GM23338 (cell line): ENCODE results near the gene LDLRAD2. TPM values are rescaled to one million over a fixed set of nuclear protein-coding genes. Genes with fewer than 3 reads are reported as not detected.
"Not testable (repeated sequence)": the region's sequence is repeated elsewhere in the genome, so short reads cannot be mapped to it uniquely, and the experiment has no call there.

Experiments
- ATAC-seq: fragments of 200-7000 bp; cut with Tn5 transposase; 3 replicates; pipeline ENCODE4 v1.9.1; 2020
- DNase-seq: peaks from one replicate; pipeline ENCODE4 v3.0.0-alpha.2; 2015; ENCODE audit warnings: low spot score
- H2AFZ ChIP-seq: fragments of 200-600 bp; sonication (generic); 2 replicates; pipeline ENCODE4 v1.8.0; 2016; ENCODE audit warnings: antibody characterized with exemption, mild to moderate bottlenecking, moderate library complexity
- H3F3A ChIP-seq: fragments of 200-600 bp; sonication (generic); replicated peaks from 2 replicates; pipeline ENCODE4 v1.8.0; 2017; ENCODE audit warnings: antibody characterized with exemption, mixed run types, low read depth
- H3K27ac ChIP-seq: fragments of 200-600 bp; sonication (generic); 2 replicates; pipeline ENCODE4 v1.6.1; 2016; ENCODE audit warnings: low read depth
- H3K27me3 ChIP-seq: fragments of 200-600 bp; sonication (generic); 2 replicates; pipeline ENCODE4 v1.8.0; 2016; ENCODE audit warnings: mild to moderate bottlenecking, mixed run types, moderate library complexity; ENCODE audit not compliant: insufficient read depth
- H3K36me3 ChIP-seq: fragments of 200-600 bp; sonication (generic); 2 replicates; pipeline ENCODE4 v1.8.0; 2016; ENCODE audit warnings: mild to moderate bottlenecking; ENCODE audit not compliant: insufficient read depth
- H3K4me1 ChIP-seq: fragments of 200-600 bp; sonication (generic); 2 replicates; pipeline ENCODE4 v1.8.0; 2016; ENCODE audit warnings: mild to moderate bottlenecking, moderate library complexity; ENCODE audit not compliant: insufficient read depth
- H3K4me2 ChIP-seq: fragments of 200-600 bp; sonication (generic); 2 replicates; pipeline ENCODE4 v1.7.1; 2017; ENCODE audit warnings: mixed run types
- H3K4me3 ChIP-seq: fragments of 200-600 bp; sonication (generic); 2 replicates; pipeline ENCODE4 v1.6.1; 2016; ENCODE audit warnings: mixed run types
- H3K79me2 ChIP-seq: fragments of 200-600 bp; sonication (generic); replicated peaks from 2 replicates; pipeline ENCODE4 v1.8.0; 2017; ENCODE audit warnings: mild to moderate bottlenecking; ENCODE audit not compliant: insufficient read depth
- H3K9me2 ChIP-seq: fragments of 200-600 bp; sonication (generic); 2 replicates; pipeline ENCODE4 v1.8.0; 2017; ENCODE audit not compliant: insufficient read depth
- H4K20me1 ChIP-seq: fragments of 200-600 bp; sonication (generic); replicated peaks from 2 replicates; pipeline ENCODE4 v1.8.0; 2017; ENCODE audit warnings: mild to moderate bottlenecking; ENCODE audit not compliant: insufficient read depth
- H3K27ac Mint-ChIP-seq: 2 replicates; pipeline ENCODE4 v1.8.0; 2020; ENCODE audit warnings: inconsistent platforms, mild to moderate bottlenecking, moderate library complexity, mixed read lengths
- H3K27me3 Mint-ChIP-seq: 3 replicates; pipeline ENCODE4 v1.8.0; 2022; ENCODE audit warnings: low read depth, mild to moderate bottlenecking, moderate library complexity, mixed read lengths, inconsistent platforms; ENCODE audit not compliant: insufficient read depth, poor library complexity
- H3K36me3 Mint-ChIP-seq: 3 replicates; pipeline ENCODE4 v1.8.0; 2021; ENCODE audit warnings: low read depth, mild to moderate bottlenecking, inconsistent platforms, moderate library complexity, mixed read lengths
- H3K4me1 Mint-ChIP-seq: 3 replicates; pipeline ENCODE4 v1.8.0; 2020; ENCODE audit warnings: mild to moderate bottlenecking, inconsistent platforms, mixed read lengths
- H3K4me3 Mint-ChIP-seq: 3 replicates; pipeline ENCODE4 v1.8.0; 2021; ENCODE audit warnings: moderate library complexity, mild to moderate bottlenecking, inconsistent platforms, mixed read lengths
- H3K9me3 Mint-ChIP-seq: 3 replicates; pipeline ENCODE4 v1.8.0; 2020; ENCODE audit warnings: moderate library complexity, mild to moderate bottlenecking, inconsistent platforms, mixed read lengths
- EZH2 ChIP-seq: fragments of 200-600 bp; sonication (generic); IDR thresholded peaks from one replicate; pipeline ENCODE4 v1.8.0; 2017; ENCODE audit warnings: antibody characterized with exemption, mild to moderate bottlenecking, low read depth; ENCODE audit not compliant: unreplicated experiment
- POLR2AphosphoS5 ChIP-seq: IDR thresholded peaks from 2 replicates; pipeline ENCODE4 v1.6.1; 2016; ENCODE audit warnings: antibody characterized with exemption, low read depth
- STAT1 ChIP-seq: IDR thresholded peaks from one replicate; pipeline ENCODE4 v1.6.1; 2016; ENCODE audit warnings: antibody characterized with exemption; ENCODE audit not compliant: unreplicated experiment
- ZNF114 ChIP-seq: fragments of 250-450 bp; sonication (Bioruptor Pico); IDR thresholded peaks from 2 replicates; pipeline ENCODE4 v1.5.0; 2020; ENCODE audit warnings: mild to moderate bottlenecking, moderate library complexity
- ZNF462 ChIP-seq: fragments of 250-450 bp; sonication (Bioruptor Pico); IDR thresholded peaks from 2 replicates; pipeline ENCODE4 v1.5.0; 2020; ENCODE audit warnings: mild to moderate bottlenecking, moderate library complexity
- polyA plus RNA-seq: library from polyadenylated mRNA; unstranded; fragments of >200 nt; fragmentation: Nextera tagmentation; extraction: Ambion mirVana; gene quantifications from 2 replicates; pipeline ENCODE4 v1.2.1, GENCODE V29; 2016
- total RNA-seq: library from RNA; depleted of rRNA; stranded (reverse); fragments of >200 nt; shearing (Covaris generic); gene quantifications from 2 replicates; pipeline ENCODE4 v1.2.3, GENCODE V29; 2014
- TF ChIP-seq, protein P1 (sequence below): IDR thresholded peaks from one replicate; pipeline ENCODE4 v1.6.1; 2018; ENCODE audit warnings: antibody characterized with exemption; ENCODE audit not compliant: unreplicated experiment

Gene LDLRAD2
- total and polyA plus RNA-seq, 2 experiments from 2014 or later, result 1.6 to 5.8 TPM

DNA sequence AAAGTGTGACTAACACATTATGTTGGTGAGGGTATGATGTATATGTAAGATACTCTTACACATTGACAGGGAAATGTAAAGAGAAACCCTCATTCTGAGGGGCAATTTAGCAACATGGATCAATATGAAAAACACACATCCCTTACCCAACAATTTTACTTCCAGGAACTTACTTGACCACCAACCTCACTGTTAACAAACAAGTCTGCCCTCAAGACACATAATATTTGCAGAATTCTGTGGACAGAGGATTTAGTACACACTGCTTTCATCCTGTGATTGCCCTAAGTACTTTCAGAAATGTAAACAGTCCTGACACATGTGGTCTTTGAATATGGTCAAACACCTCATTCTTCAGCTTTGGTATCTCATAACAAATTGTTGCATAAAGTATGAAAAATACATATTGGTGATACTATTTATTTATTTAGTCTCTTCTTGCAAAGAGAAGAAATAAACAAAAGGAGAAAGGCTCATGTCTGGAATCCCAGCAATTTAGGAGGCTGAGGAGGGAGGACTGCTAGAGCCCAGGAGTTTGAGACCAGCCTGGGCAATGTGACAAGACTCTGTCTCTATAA is 36.0 kb upstream of the LDLRAD2 start:
- Histone ChIP-seq H3K4me2 (no peak overlapping the region), H3F3A (no peaks in the 10 kb centered on the region), H3K79me2 (peaks cover 100% of the 10 kb centered on the region), H2AFZ (no peak overlapping the region), H3K4me3 (no peak overlapping the region), H3K4me1 (no peaks in the 10 kb centered on the region; the same call in 1 of the 2 replicates), H4K20me1 (peaks cover 66% of the 10 kb centered on the region), H3K27me3 (no peaks in the 10 kb centered on the region), H3K9me2 (no peaks in the 10 kb centered on the region), H3K27ac (no peak overlapping the region), H3K36me3 (no peaks in the 10 kb centered on the region)
- Mint-ChIP-seq H3K4me3 (no peak overlapping the region), H3K27ac (no peak overlapping the region), H3K36me3 (peaks cover 10% of the 10 kb centered on the region; the same call in 2 of the 3 replicates), H3K4me1 (peaks cover 10% of the 10 kb centered on the region; the same call in 1 of the 3 replicates), H3K9me3 (peaks cover 8% of the 10 kb centered on the region; the same call in 2 of the 3 replicates), H3K27me3 (peaks cover 5% of the 10 kb centered on the region)
- TF ChIP-seq EZH2 (no peak), ZNF114 (CRISPR knock-in tag) (no peak), ZNF462 (no peak), POLR2AphosphoS5 (no peak), STAT1 (no peak)
- TF ChIP-seq, protein P1, sequence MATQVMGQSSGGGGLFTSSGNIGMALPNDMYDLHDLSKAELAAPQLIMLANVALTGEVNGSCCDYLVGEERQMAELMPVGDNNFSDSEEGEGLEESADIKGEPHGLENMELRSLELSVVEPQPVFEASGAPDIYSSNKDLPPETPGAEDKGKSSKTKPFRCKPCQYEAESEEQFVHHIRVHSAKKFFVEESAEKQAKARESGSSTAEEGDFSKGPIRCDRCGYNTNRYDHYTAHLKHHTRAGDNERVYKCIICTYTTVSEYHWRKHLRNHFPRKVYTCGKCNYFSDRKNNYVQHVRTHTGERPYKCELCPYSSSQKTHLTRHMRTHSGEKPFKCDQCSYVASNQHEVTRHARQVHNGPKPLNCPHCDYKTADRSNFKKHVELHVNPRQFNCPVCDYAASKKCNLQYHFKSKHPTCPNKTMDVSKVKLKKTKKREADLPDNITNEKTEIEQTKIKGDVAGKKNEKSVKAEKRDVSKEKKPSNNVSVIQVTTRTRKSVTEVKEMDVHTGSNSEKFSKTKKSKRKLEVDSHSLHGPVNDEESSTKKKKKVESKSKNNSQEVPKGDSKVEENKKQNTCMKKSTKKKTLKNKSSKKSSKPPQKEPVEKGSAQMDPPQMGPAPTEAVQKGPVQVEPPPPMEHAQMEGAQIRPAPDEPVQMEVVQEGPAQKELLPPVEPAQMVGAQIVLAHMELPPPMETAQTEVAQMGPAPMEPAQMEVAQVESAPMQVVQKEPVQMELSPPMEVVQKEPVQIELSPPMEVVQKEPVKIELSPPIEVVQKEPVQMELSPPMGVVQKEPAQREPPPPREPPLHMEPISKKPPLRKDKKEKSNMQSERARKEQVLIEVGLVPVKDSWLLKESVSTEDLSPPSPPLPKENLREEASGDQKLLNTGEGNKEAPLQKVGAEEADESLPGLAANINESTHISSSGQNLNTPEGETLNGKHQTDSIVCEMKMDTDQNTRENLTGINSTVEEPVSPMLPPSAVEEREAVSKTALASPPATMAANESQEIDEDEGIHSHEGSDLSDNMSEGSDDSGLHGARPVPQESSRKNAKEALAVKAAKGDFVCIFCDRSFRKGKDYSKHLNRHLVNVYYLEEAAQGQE, result no peak
- DNase-seq (no peak), ATAC-seq (no peak)

DNA sequence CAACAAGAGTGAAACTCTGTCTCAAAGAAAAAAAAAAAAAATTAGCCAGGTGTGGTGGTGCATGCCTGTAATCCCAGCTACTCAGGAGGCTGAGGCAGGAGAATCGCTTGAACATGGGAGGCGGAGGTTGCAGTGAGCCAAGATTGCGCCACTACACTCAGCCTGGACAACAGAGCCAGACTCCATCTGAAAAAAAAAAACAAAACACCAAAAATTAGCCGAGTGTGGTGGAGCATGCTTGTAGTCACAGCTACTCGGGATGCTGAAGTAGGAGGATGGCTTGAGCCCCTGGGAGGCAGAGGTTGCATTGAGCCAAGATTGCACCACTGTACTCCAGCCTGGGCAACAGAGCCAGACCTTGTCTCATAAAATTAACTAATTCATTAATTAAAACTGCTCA is 35.1 kb upstream of the LDLRAD2 start:
- not testable (repeated sequence) for DNase-seq, H3K36me3 ChIP-seq, H3K4me1 ChIP-seq, H2AFZ ChIP-seq, H3F3A ChIP-seq, H3K9me3 Mint-ChIP-seq, H3K4me3 ChIP-seq, H3K27me3 Mint-ChIP-seq, H3K4me3 Mint-ChIP-seq, H3K27me3 ChIP-seq, H3K27ac ChIP-seq, H3K4me2 ChIP-seq, H3K27ac Mint-ChIP-seq, H3K36me3 Mint-ChIP-seq, ATAC-seq, H3K9me2 ChIP-seq
- H3K79me2 ChIP-seq, result peaks cover 100% of the 10 kb centered on the region
- peaks cover 71% of the 10 kb centered on the region for H4K20me1 ChIP-seq
- H3K4me1 Mint-ChIP-seq, result peaks cover 10% of the 10 kb centered on the region; the same call in 1 of the 3 replicates
